GM12872 (cell line): ENCODE data around the gene ZMIZ2.

Experiments used
- TF ChIP-seq, protein P1 (sequence below): IDR thresholded peaks from 3 replicates; pipeline ENCODE4 v1.5.1; 2011; ENCODE audit warnings: low read depth, mild to moderate bottlenecking, low read length, moderate library complexity; ENCODE audit not compliant: insufficient read depth

Gene ZMIZ2

DNA sequence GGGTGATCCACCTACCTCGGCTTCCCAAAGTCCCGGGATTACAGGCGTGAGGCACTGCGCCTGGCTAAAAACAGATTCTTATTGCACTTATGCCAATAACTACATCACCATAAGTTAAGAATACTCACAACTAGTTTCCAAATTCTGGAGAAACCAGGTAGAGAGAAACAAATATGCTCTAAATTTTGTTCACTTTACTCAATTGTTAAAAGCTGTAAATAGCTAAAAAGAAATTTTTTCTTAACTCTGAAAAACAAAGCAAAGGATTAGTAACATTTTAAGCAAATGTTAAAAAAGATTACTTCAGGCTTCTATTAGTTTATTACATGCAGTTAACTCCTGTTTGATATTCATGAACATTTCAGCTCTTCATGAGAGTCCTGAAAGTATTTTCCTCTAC is 28.3 kb upstream of the ZMIZ2 start:
- TF ChIP-seq, protein P1, sequence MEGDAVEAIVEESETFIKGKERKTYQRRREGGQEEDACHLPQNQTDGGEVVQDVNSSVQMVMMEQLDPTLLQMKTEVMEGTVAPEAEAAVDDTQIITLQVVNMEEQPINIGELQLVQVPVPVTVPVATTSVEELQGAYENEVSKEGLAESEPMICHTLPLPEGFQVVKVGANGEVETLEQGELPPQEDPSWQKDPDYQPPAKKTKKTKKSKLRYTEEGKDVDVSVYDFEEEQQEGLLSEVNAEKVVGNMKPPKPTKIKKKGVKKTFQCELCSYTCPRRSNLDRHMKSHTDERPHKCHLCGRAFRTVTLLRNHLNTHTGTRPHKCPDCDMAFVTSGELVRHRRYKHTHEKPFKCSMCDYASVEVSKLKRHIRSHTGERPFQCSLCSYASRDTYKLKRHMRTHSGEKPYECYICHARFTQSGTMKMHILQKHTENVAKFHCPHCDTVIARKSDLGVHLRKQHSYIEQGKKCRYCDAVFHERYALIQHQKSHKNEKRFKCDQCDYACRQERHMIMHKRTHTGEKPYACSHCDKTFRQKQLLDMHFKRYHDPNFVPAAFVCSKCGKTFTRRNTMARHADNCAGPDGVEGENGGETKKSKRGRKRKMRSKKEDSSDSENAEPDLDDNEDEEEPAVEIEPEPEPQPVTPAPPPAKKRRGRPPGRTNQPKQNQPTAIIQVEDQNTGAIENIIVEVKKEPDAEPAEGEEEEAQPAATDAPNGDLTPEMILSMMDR: no peak

DNA sequence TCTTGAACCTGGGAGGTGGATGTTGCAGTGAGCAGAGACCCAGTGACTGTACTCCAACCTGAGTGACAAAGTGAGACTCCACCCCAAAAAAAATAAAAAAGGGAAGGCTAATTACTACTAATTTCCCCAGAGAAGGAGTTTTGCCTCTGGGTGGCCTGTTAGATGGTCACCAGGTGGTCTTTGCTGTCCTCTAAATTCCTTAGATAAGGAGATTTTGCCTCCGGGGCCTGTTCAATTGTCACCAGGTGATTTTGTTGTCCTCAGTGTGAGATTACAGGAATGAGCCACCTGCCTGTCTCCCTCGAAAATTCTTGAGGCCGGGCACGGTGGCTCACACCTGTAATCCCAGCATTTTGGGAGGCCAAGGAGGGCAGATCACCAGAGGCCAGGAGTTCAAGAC is 24.4 kb upstream of the ZMIZ2 start:
- TF ChIP-seq, protein P1: no peak

DNA sequence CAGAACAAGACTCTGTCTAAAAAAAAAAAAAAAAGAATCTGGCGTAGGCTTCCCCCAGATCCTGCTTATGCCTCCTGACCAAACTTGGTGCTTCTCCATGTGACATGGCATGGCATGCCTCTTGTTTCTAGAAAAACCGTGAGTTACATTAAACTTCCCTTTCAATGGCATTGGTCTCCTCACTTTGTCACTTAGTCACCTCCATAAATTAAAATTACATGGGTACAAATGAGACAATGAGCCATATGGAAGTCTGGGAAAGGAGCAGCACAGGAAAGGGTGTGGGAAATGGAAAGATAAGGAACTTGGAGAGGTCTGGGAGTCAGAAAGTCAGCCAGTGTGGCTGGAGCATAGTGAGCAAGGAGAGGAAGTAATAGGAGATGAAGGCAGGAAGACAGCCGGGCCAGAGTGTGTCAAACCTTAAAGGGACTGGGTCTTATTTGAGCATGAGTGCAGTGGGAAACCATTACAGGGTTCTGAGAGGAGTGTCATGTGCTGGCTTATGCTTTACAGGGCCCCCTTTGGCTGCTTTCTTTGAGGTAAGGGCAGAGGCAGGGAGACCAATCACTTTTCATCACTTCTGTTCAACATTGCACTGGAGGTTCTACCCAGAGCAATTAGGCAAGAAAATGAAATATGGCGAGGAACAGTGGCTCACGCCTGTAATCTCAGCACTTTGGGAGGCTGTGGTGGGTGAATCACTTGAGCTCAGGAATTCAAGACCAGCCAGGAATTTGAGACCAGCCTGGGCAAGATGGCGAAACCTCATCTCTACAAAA is 21.3 kb upstream of the ZMIZ2 start:
- TF ChIP-seq, protein P1: no peak

DNA sequence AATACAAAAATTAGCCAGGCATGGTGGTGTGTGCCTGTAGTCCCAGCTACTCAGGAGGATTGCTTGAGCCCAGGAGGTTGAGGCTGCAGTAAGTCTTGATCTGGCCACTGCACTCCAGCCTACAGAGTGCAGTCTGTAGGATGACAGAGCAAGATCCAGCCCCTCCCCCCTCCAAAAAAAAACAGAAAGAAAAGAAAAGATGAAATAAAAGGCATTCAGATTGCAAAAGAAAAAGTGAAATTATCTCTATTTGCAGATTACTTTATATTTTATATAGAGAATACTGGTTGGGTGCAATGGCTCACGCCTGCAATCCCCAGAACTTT is 20.7 kb upstream of the ZMIZ2 start:
- TF ChIP-seq, protein P1: no peak

DNA sequence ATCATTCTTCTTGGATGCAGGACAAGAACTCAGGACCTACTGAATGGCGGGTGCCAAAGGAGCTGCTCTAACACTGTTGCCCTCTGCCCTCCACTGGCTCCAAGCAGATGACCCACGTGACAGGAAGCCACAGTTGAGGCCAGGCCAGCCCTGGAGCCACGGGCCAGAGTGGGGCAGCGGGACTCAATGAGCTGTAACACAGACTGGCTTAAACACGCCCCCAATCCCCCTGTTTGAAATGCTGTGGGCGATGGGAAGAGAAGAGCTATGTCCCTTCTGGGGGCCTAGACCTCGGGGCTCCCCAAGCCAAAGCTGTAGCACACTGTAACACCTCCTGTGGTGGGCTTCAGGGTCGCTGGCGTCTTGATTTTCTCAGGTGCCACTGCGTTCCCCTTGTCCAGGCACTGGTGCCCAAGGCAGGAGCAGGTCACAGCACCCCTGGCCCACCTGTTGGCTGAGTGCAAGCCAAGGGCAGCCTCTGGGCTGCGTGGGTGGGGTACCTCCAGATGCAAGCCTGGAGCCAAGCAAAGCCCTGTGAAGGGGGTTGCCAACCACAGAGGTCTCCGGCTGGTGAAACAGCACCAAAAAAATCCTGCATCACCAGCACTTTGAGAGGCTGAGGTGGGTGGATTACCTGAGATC is 18.6 kb upstream of the ZMIZ2 start:
- TF ChIP-seq, protein P1: no peak

DNA sequence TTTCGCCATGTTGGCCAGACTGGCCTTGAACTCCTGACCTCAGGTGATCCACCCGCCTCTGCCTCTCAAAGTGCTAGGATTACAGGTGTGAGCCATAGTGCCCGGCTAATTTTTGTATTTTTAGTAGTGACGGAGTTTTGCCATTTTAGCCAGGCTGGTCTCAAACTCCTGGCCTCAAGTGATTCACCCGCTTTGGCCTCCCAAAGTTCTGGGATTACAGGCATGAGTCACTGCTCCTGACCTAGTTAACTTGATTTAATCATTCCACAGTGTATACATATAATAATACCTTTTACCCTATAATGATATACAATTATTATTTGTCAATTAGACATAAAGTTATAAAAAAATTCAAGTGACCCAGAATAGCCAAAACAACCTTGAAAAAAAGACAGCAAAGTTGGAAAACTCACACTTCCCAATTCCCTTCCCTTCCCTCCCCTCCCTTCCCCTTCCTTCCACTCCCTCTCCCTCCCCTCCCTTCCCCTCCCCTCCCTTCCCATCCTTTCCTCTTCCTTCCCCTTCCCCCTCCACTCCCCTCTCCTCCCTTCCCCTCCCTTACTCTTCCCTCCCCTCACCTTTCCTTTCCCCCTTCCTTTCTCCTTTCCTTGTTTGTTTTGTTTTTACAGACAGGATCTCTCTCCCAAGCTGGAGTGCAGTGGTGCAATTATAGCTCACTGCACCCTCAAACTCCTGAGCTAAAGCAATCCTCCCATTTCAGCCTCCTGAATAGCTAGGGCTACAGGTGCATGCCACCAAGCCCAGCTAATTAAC is 14.8 kb upstream of the ZMIZ2 start:
- TF ChIP-seq, protein P1: no peak

DNA sequence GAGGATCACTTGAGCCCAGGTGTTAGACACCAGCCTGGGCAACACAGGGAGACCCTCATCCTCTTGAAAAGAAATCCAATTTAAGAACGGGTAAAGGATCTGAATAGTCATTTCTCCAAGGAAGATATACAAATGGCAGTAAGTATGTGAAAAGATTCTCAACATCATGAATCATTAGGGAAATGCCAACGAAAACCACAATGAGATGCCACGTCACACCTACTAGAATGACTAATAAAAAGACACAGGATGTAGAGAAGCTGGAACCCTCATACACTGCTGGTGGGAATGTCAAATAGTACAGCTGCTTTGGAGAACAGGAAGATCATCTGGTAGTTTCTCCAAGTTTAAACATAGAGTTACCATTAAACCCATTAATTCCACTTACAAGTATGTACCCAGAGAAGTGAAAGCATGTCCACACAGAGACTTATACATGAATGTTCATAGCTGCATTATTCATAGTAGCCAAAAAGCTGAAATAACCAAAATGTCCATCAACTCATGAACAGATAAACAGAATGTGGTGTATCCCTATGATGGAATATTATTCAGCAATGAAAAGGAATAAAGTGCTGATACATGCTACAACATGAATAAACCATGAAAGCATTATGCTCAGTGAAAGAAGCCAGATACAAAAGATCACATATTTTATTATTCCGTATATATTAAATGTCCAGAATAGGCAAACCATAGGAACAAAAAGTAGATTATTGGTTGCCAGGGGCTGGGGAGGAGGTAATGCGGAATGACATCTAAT is 13.1 kb upstream of the ZMIZ2 start:
- TF ChIP-seq, protein P1: no peak
